Suprapubic skin (tissue), 4 donors: ENCODE results near the gene DRD4. TPM values are rescaled to one million over a fixed set of nuclear protein-coding genes. Genes with fewer than 3 reads are reported as not detected.
"Not testable (repeated sequence)": the region's sequence is repeated elsewhere in the genome, so short reads cannot be mapped to it uniquely, and the experiment has no call there.

Source experiments
- DNase-seq, 2 donors: peaks; one replicate each; pipeline ENCODE4 v3.0.0-alpha.2; 2019; ENCODE audit warnings: low spot score in 2 of 2
- H3K27ac ChIP-seq: fragments of 200-600 bp; sonication (generic); one replicate; pipeline ENCODE4 v1.5.1; 2019
- H3K27me3 ChIP-seq: fragments of 200-600 bp; sonication (generic); one replicate; pipeline ENCODE4 v1.5.1; 2019
- H3K36me3 ChIP-seq: fragments of 200-600 bp; sonication (generic); one replicate; pipeline ENCODE4 v1.5.1; 2019
- H3K4me1 ChIP-seq: fragments of 200-600 bp; sonication (generic); one replicate; pipeline ENCODE4 v1.5.1; 2019
- H3K4me3 ChIP-seq: fragments of 200-600 bp; sonication (generic); one replicate; pipeline ENCODE4 v1.5.1; 2019; ENCODE audit warnings: mild to moderate bottlenecking
- H3K9me3 ChIP-seq: fragments of 200-600 bp; sonication (generic); one replicate; pipeline ENCODE4 v1.5.1; 2019
- CTCF ChIP-seq, 2 donors: fragments of 200-600 bp in 1 of 2; fragments of 450-650 bp in 1 of 2; sonication (generic) in 1 of 2; IDR thresholded peaks; one replicate each; pipeline ENCODE4 v1.5.1; 2016 to 2019; ENCODE audit warnings: antibody characterized with exemption in 2 of 2, mild to moderate bottlenecking in 1 of 2, moderate library complexity in 1 of 2
- EP300 ChIP-seq: sonication (generic); formaldehyde crosslinking; IDR thresholded peaks from one replicate; pipeline ENCODE4 v1.6.1; 2017; ENCODE audit warnings: antibody characterized with exemption
- POLR2A ChIP-seq, 2 donors: fragments of 450-650 bp; IDR thresholded peaks; one replicate each; pipeline ENCODE4 v1.6.1; 2017; ENCODE audit warnings: antibody characterized with exemption in 2 of 2, mild to moderate bottlenecking in 2 of 2, moderate library complexity in 2 of 2
- POLR2AphosphoS5 ChIP-seq, 3 donors: sonication (generic); formaldehyde crosslinking; IDR thresholded peaks; one replicate each; pipeline ENCODE4 v1.6.1; 2017; ENCODE audit warnings: antibody characterized with exemption in 3 of 3
- WGBS: methylation state at CpG from one replicate; pipeline ENCODE4 v1.1.5; 2018; 5-methylcytosine and 5-hydroxymethylcytosine counted together
- total RNA-seq, 4 donors: library from RNA; depleted of rRNA; stranded (reverse); fragments of >200 nt; gene quantifications; one replicate each; pipeline ENCODE4 v1.1.0, GENCODE V29; 2016

Gene DRD4
- total RNA-seq, 4 donors from 2014 or later = 0.97 to 1.2 TPM; not detected in 2

- TF ChIP-seq EP300 (no peak), POLR2A (IDR thresholded peaks at IDR 0.05) (no peak), POLR2AphosphoS5 (IDR thresholded peaks at IDR 0.05) (no peak)
- Histone ChIP-seq H3K4me3 (no peak overlapping the region), H3K27me3 (peaks cover 14% of the 10 kb centered on the region), H3K9me3 (no peaks in the 10 kb centered on the region), H3K36me3 (peaks cover 21% of the 10 kb centered on the region), H3K27ac (no peak overlapping the region), H3K4me1 (peaks cover 11% of the 10 kb centered on the region)
- 95% methylated on average over 24 of the region's 50 CpGs for WGBS
- no peak for DNase-seq
These were observed 7.0 kb downstream of the DRD4 start for GRCh38 chr11:643849-644738.

- Histone ChIP-seq H3K4me3 (no peak overlapping the region), H3K27me3 (no peaks in the 10 kb centered on the region), H3K4me1 (no peaks in the 10 kb centered on the region), H3K36me3 (peaks cover 23% of the 10 kb centered on the region), H3K27ac (no peak overlapping the region), H3K9me3 (no peaks in the 10 kb centered on the region)
- WGBS = 88% methylated on average over 16 of the region's 16 CpGs
- no peak for TF ChIP-seq POLR2AphosphoS5 (IDR thresholded peaks at IDR 0.05)
- no peak for TF ChIP-seq POLR2A (IDR thresholded peaks at IDR 0.05)
- TF ChIP-seq EP300 = no peak
- DNase-seq = no peak
These were observed 8.5 kb downstream of the DRD4 start for GRCh38 chr11:645536-645935.

- no peaks in the 10 kb centered on the region for H3K4me1 ChIP-seq
- H3K36me3 ChIP-seq = peaks cover 29% of the 10 kb centered on the region
- H3K9me3 ChIP-seq = no peaks in the 10 kb centered on the region
- H3K27ac ChIP-seq = no peak overlapping the region
- no peak for DNase-seq
- H3K4me3 ChIP-seq = no peak overlapping the region
- TF ChIP-seq POLR2A (IDR thresholded peaks at IDR 0.05) (no peak), EP300 (no peak), CTCF (IDR thresholded peaks at IDR 0.05) (no peak), POLR2AphosphoS5 (IDR thresholded peaks at IDR 0.05) (no peak)
- H3K27me3 ChIP-seq = no peaks in the 10 kb centered on the region
- WGBS = 87% methylated on average over 14 of the region's 14 CpGs
These were observed 9.1 kb downstream of the DRD4 start for GRCh38 chr11:646214-646613.

- DNase-seq, H3K9me3 ChIP-seq, H3K4me3 ChIP-seq, H3K27me3 ChIP-seq, H3K4me1 ChIP-seq, H3K27ac ChIP-seq: not testable (repeated sequence)
- 86% methylated on average over 10 of the region's 14 CpGs for WGBS
- H3K36me3 ChIP-seq = peaks cover 34% of the 10 kb centered on the region
These were observed 10.6 kb downstream of the DRD4 start for GRCh38 chr11:647672-648158.

- Histone ChIP-seq H3K4me3 (no peak overlapping the region), H3K36me3 (peaks cover 37% of the 10 kb centered on the region), H3K27me3 (no peaks in the 10 kb centered on the region), H3K9me3 (no peaks in the 10 kb centered on the region), H3K4me1 (no peaks in the 10 kb centered on the region), H3K27ac (no peak overlapping the region)
- no peak for DNase-seq
- WGBS = 92% methylated on average over 10 of the region's 10 CpGs
- no peak for TF ChIP-seq POLR2A (IDR thresholded peaks at IDR 0.05)
- TF ChIP-seq CTCF (IDR thresholded peaks at IDR 0.05) = no peak
- TF ChIP-seq EP300 = no peak
- no peak for TF ChIP-seq POLR2AphosphoS5 (IDR thresholded peaks at IDR 0.05)
These were observed 13.4 kb downstream of the DRD4 start for GRCh38 chr11:650482-650881.

- H3K36me3 ChIP-seq = peaks cover 36% of the 10 kb centered on the region
- WGBS = 94% methylated on average over 14 of the region's 14 CpGs
- not testable (repeated sequence) for DNase-seq, H3K9me3 ChIP-seq, H3K4me3 ChIP-seq, H3K27ac ChIP-seq, H3K27me3 ChIP-seq, H3K4me1 ChIP-seq
These were observed 16.1 kb downstream of the DRD4 start for GRCh38 chr11:653136-653535.

GRCh38 chr11:653837-654236 lies 16.8 kb downstream of the DRD4 start:
- no peaks in the 10 kb centered on the region for H3K9me3 ChIP-seq
- peaks cover 36% of the 10 kb centered on the region for H3K36me3 ChIP-seq
- no peak for DNase-seq
- H3K4me1 ChIP-seq = peaks cover 9% of the 10 kb centered on the region
- WGBS = 88% methylated on average over 15 of the region's 15 CpGs
- H3K27me3 ChIP-seq = no peaks in the 10 kb centered on the region
- H3K27ac ChIP-seq = no peak overlapping the region
- no peak for TF ChIP-seq CTCF (IDR thresholded peaks at IDR 0.05)
- no peak for TF ChIP-seq EP300
- no peak for TF ChIP-seq POLR2AphosphoS5 (IDR thresholded peaks at IDR 0.05)
- TF ChIP-seq POLR2A (IDR thresholded peaks at IDR 0.05) = no peak
- H3K4me3 ChIP-seq = no peak overlapping the region

- H3K4me3 ChIP-seq, H3K27me3 ChIP-seq, H3K27ac ChIP-seq, H3K9me3 ChIP-seq, DNase-seq: not testable (repeated sequence)
- Histone ChIP-seq H3K36me3 (peaks cover 41% of the 10 kb centered on the region), H3K4me1 (peaks cover 11% of the 10 kb centered on the region)
- 90% methylated on average over 12 of the region's 12 CpGs for WGBS
These were observed 17.4 kb downstream of the DRD4 start for GRCh38 chr11:654444-654843.
